GM19455 (cell line): Measurements from ENCODE around the gene CKLF.
A peak's percentile ranks its signal among the peaks of the same experiment; 100 is the strongest.

Source experiments
- ATAC-seq: cut with Tn5 transposase; IDR thresholded peaks from one replicate; pipeline ENCODE4 v1.9.1; 2021; ENCODE audit not compliant: unreplicated experiment

The CKLF gene

DNA sequence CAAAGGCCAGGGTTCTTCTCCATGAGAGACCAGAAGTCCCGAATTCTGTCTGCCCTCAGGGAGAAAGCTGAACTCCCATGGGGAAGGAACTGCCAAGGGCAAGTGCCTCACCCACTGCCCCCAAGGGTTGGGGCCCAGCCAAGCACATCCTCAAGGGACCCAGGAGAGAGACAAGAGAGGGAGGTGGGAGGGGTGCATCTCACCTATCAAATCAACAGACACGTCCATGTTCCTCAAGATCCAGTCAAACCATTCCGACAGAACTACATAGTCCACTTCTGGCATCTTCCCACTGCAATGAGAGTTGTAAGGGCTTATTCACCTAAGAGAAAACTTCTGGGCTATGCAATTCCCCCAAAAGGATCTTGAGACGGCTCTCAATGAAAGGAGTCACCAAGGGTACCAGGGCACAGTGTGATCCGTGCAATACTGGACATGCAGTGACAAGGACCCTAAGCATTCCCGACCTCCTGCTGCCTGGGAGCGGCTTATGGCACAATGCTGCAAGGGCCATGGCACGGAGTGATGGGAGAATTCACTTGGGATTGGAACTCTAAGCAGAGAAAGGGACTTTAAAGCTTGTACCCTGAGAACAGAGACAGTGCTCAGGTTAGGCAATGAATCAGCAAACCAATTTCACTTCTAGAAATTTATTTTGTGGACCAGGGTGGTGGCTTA is 34.7 kb upstream of the CKLF start:
- no peak for ATAC-seq

DNA sequence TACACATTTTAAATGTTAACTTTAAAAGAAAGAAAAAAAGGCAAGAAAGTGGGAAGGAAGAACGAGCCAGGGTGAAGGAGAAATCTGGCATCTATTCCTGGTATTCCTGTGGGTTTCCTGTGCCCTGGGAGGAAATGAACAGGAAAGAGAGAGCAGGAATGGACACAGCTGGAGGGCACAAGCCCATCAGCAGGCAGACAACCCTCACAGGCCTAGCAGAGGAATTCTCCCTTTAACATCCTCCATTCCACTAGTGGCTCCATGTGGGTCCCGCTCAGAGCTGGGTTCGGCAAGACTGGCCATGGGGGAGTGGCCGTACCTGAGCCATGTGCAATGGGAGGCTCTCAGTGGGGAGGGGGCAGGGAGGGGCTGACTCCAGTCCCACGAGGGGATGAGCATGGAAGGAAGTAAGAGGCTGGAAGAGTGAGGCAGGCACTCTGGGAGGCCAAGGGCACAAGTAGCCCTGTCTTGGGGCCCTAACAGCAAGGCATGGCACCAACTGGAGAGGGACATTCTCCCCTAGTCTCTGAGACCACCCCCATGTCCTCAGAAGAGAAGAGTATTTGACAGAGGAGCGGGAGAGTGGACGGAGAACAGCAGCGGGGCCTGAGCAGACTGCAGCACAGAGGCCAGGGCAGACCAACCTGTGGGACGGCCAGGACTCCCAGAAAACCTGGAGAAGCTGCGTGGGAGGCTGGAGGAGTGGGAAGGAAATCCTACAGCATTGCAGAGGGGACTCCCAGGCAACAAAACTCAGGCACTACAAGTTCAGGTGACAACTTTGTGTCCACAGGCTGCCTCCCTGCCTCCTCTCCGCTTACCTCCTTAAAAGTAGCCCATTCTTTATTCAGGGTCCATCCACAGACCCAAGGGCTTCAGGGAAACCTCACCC is 32.6 kb upstream of the CKLF start:
- ATAC-seq, result no peak

DNA sequence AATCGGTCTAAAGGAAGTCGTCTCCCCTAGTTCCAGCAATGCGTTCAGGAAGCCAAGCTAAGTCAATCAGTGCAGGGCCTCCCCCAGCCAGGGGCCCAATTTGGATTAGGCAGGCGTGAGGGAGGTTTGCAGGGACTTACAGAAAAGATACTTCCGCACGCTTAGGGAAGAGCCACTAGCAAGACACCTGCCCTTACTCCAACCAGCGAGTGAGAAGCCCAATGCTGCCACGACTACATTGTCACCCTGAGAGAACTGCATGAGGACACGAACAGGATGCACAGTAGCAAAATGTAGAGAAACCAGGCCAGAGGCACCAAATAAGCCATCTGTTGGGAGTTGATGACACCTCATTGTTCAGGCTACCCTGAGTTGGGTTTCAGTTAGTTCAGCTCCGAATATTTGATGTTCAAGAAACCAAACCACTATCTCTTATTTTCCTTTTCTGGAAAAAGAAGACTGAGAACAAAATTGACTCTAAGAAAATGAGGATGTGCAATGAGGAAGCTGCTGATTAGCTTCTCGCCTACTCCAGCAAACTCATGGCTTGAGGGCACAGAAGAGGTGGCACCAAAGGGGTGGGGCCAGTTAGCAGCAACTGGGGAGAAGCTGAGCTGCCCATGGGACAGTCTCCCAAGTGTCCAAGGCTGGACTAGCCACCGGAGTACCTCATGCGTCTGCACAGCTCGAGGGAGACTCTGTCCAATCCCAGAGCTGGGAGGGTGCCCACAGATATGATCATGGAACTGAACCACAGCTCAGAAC is 31.8 kb upstream of the CKLF start:
- no peak for ATAC-seq

DNA sequence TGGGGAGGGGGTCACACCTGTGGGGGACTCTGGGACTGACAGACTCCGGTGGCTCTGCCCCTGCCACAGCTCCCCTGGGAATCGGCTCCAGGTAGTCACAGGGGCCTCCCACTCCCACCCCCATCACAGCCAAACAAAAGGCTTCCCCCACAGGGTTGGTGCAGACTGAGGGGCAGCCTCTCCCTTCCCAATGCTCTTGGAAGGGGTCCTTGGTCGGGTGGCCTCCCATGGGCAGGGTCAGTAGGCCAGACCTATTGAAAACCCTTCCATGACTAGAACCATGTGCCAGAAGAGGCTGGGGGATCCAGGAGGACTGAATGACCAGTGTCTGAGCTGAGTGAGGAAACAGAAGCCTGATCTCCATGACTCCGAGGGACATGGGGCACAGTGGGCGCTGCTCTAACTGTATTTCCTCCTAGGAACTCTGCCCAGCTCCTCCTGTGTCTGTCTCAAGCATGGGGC is 31.1 kb upstream of the CKLF start:
- ATAC-seq, result no peak

DNA sequence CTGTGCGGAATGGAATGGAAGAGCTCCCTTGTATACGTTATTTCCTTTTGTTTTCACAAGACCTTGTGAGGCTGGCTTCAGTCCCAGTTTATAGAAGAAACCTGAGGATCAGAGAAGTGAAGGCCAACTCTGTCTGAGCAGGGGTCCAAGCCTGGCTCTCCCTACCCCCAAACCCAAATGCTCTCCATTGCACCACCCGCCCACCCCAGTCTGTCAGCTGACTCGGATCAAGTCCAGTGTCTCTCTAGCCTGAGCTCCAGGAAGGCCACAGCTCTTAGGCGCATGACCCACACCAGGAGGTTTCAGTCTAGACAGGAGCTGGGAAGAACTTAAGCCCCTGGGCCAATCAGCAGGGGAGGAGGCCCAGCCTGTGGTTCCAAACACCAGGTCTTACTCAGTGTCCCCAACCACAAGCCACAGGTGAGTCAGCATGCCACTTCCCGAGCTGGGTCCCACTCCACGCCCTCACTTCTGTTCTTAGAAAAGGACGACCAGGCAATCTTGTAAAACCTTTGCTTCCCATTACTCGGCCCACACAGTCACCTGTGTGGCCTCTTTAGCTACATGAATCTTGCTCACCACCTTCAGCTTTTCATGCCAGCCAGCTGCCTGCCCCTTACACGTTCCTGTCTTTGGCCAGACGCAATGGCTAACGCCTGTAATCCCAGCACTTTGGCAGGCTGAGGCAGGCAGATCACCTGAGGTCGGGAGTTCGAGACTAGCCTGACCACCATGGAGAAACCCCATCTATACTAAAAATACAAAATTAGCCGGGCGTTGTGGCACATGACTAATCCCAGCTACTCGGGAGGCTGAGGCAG is 30.2 kb upstream of the CKLF start:
- ATAC-seq, result peak; percentile 51

DNA sequence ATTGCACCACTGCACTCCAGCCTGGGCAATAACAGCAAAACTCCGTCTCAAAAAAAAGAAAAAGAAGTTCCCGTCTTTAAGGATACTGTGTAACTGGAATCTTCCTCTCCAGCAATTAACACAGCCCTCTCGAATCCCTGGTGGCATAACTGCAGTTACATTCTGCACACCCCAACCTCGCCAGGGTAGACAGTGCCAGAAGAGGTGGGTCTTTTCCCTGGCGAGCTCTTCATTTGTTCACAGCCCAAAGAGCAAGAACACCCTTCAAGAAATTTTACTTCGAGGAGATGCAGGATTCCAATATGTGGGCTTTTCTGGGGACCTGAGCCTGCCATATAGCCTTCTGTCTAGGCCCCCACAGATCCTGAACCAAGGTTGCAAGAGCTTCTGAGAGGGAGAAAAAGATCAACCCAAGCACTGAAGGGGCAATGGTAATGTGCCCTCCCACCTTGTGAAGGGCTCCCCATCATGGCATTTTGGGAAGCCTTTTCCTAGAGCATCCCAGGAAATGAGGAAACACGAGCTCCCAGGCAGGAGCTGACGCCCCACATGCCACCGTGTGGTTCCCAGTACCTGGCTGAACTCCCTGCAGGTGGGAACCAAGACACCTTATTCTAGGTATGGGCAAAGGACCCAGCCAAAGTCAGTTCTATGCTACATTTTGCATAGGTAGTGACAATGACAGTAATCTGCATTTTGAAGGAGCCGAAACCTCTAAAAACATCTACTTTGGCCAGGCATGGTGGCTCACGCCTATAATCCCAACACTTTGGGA is 29.4 kb upstream of the CKLF start:
- no peak for ATAC-seq

DNA sequence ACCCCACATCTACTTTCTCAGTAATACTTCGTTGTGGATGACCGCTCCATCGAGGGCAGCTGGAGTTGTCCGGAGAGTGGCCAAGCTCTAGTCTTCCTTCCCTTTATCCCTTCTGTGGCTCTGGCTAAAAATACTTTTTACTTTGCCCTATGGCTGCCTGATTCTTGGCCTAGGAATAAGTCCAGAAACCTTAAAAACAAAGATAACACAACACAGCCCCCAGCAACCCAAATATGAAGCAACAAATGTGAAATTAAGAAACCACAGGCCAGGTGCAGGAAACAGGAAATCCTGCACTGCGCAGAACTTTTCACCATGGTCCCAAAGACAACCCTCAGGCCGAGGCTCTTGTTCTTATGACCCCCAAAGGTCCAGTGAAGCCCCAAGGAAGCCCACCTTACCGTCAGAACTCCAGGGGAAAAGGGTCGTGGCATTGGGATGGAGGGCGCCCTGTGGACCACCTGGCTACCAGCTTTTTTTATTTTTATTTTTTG is 28.5 kb upstream of the CKLF start:
- ATAC-seq, result peak; percentile 46

DNA sequence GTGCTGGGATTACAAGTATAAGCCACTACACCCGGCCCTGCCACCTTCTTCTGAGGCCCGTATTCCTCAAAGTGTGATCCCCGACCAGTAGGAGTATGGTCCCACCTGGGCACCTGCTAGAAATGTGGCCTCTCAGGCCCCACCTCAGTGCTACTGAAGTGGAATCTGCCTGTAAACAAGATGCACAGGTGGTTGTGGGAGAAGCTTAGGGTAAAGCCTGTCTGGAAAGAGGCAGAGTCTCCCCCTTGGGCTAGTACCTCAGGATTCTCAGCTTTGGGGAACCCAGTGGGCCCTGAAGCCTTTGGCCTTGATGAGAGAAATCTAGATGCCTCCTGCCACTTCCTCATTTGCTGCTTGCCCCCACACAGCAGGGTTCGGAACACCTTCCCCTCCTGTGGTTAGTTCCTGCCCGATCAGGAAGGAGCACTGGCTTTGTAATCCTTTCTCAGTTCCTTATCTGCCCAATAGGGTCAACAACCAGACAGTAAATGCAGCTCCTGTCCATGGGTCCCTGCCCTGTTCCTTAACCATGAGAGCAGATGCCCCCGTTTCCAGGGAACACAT is 27.7 kb upstream of the CKLF start:
- peak; percentile 66 for ATAC-seq

DNA sequence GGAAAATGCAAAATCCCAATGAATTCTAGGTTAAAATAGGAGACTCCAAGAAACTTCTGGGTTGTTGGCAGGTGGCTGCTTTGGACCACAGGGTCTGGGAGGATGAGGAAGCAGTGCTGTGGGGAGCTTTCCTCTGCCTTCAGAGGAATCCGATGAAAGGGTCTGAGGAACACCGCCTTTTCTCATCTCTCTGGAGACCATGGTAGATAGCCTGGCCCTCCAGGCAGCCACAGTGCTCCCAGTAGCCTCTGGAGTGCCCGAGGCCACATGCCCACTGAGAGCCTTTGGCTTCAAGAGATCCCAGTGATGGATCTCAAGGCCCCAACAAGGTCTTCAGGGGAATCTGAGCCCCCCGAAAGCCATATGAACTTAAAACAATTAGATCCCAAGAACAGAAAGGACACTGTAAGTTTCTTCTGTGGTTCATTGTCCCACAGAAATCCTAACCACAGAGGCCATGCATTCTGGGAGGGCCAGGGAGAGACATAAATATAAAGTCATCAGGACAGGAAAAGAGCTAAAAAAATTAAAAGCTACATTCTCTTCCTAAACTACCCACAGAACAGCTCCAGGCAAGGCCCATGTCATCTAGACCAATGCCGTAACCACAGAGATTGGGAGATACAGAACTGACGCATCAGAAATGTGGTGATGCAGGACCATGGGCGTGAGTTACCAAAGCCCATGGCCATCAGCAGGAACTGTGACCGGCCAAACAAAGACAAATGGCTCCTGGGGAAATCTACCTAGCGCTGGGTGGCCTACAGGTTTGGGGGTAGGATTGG is 26.8 kb upstream of the CKLF start:
- no peak for ATAC-seq

DNA sequence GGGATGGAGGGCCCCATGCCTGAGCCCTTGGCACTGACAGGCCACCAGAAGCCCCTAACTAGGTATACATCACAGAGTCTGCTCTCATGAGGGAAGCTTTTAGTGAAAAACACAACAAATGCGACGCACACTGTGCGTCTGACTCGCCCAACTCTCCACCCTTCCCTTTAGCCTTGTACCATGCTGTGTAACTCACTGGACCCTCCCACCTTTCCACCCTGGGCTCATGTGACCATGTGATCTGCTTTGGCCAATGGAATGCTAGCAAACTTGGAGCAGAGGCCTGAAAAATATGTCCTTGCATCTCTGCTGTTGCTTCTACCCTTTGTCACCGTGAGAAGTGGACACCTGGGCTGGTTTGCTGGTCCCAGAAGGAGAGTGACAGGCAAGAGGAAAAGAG is 24.1 kb upstream of the CKLF start:
- ATAC-seq, result no peak

DNA sequence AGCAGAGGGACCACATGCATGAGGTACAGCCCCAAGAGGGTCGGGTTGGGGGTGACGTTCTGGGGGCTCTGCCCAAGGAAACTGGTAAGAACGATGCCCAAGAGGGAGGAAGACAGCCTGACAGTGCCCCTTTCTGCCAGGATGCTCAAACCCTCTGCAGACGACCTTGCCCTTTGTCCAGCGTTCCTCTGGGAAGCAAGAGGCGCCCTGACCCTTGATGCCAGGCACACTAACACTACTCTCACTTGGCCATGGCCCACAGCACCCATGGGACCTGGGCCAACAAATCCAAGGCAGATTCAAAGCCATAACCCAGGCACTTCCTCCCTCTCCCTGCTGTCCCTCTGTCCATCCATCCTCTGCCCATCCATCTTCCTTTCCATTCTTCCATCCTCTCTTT is 22.9 kb upstream of the CKLF start:
- no peak for ATAC-seq

DNA sequence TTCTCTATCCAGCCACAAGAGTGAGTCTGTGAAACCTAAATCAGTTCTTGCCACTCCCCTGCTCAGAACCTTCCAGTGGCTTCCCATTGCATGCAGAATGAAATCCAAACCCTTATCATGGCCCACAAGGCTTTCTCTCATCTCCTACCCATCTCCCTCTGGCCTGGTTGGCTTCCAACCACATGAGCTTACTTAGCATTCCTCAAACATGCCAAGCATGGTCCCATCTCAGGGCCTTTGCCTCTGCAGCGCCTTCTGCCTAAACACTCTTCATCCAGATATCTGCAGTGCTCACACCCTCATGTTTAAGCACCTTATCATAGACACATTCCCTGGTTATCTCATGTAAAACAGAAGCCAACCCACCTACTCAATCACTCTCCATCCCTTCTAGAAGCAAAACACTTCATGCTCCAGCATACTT is 18.0 kb upstream of the CKLF start:
- ATAC-seq, result no peak

DNA sequence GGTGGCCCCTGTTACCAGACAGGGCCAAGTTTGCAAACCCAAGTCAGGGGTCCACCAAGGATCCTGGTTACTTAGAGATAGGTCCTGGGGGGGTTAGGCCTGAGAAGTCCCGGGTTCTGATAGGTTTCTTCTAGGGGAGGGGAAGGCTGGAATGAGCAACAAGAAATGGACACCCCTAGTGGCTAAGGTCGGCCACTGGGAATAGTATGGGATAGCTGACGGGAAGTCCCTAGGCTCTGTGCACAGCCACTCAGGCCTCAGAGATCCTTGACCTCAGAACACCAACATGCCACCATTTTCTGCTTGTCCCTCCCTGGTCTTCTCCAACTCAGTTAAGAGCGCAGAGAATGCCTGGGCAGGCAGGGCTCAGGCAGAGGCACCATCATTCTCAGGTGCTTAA is 15.9 kb upstream of the CKLF start:
- no peak for ATAC-seq

DNA sequence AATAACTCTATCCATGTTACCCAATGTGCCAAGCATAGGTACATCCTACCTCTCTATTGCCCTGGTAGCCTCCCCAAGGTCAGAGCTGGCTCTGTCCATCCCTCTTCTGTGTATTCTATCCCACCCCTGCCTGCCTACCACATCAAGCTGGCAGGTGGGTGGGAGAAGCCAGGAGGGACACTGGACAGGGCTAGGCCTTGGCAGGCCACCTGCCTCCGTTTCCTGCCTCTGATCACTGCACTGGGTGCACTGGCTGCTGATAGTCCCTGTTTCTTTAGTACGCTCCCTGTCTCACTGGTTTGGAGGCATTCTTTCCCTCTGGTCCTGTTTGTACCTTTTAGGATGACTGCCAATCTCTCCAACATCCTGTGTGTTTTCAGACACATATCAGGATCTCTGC is 15.1 kb upstream of the CKLF start:
- ATAC-seq, result no peak

DNA sequence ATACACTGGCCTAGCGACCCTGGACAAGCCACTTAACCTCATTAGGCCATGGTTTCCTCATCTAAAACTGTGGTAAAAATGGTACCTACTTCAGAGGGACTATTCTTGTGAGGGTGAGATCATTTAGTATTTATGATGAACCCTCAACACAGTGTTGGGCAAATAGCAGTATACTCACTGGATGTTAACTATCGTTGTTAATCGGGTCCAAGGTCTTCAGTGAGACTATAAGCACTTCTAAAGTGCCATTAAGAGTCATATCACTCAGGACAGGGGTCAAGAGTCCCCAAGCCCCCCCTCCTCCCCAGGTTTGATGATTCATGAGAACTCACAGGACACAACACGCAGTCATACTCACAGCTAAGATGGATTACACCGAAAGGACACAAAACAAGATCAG is 13.5 kb upstream of the CKLF start:
- ATAC-seq, result no peak

DNA sequence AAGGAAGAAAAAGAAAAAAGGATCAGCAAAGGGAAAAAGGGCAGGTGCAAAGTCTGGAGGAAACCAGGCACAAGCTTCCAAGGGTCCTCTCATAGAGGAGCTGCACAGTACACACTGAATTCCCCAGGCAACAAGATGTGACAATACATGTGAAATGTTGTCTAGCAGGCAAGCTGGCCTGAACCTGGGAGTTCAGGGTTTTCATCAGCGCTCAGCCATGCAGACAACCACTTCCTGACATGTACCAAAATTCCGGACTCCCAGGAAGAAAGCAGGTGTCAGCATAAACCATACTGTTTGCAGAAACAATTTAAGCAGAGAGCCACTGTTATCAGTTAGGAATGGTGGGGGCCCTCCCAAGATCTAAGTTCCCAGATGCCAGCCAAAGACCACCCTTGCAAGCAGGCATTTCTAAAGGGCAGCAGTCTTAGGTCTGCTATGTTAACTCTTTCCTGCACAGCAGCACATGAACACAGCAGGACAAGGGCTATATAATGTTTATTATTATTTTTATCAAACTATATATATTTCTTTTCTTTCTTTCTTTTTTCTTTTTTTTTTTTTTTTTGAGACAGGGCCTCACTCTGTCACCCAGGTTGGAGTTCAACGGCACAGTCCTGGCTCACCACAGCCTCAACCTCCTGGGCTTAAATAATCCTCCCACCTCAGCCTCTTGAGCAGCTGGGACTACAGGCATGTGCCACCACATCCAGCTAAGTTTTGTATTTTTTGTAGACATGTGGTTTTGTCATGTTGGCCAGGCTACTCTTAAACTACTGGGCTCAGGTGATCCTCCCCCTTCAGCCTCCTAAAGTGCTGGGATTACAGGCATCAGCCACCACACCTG is 12.5 kb upstream of the CKLF start:
- ATAC-seq, result no peak

DNA sequence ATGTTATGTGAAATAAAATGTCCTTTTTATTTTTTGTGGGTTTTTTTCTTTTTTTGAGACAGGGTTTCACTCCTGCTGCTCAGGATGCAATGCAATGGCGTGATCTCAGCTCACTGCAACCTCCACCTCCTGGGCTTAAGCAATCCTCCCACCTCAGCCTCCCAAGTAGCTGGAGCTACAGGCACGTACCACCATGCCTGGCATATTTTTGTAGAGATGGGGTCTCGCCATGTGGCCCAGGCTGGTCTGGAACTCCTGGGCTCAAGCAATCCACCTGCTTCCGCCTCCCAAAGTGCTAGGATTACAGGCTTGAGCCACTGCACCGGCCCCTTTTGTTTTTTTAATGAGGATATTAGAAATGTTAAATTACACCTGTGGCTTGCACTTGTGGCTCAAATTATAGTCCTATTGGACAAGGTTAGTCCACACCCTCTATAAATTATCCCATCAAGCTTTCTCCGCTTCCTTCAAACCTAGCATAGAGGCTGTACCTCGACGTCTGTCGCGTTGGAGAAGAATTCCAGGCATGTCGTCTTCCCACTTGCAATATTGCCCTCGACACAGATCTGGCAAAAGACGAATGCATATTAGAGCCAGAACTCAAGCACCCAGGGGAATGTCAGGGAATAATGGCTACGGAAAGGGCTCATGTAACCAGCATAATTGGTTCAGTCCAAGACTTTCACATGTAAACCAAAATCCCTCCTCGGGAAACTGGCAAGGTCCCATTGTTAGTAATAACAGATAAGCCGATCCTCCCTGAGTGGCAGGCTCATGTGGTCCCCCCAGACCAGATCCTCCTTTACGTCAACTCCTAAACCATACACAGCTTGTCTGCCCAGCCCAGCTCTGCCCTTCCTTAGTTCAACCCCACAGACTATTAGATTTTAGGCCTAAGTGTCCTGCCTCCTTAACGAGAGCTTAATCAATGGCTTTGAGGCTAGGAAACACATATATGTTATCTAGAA is 10.7 kb upstream of the CKLF start:
- ATAC-seq, result no peak
